GM18507 (cell line): ENCODE data around the gene MEST.

Experiments
- DNase-seq: peaks from one replicate; pipeline ENCODE4 v3.0.0; 2011; ENCODE audit warnings: low read depth; ENCODE audit not compliant: insufficient read length; ENCODE audit errors: extremely low spot score
- FAIRE-seq: peaks from 2 replicates; lab custom pipeline; 2011; peaks lifted over from hg19 to GRCh38; lab: Jason Lieb, UNC

The MEST gene

DNA sequence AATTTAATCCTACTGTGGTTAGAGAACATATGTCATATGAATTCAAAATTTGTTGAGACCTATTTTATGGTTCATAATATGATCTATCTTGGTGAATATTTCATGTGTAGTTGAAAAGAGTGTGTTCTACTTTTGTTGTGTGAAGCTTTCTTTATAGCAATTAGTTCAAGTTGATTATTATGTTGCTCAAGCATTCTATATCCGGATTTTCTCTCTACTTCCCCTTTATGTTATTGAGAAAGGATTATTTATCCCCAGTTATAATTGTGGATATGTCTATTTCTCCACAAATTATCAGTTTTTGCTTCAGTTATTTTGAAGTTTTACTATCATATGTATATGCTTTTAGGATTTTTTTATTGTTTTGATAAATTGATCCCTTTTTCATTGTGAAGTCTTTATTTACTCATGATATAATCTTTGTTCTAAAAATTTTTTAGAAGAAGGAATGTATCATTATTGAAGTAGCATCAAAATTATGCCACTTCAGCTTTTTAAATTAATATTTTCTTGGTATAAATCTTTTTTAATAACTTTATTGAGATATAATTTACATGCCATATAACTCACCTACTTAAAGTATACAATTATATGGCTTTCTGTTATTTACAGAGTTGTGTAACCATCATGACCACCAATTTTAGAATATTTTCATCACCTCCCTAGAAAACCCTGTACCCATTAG, 12.0 kb upstream of the MEST start:
- no peak for FAIRE-seq

DNA sequence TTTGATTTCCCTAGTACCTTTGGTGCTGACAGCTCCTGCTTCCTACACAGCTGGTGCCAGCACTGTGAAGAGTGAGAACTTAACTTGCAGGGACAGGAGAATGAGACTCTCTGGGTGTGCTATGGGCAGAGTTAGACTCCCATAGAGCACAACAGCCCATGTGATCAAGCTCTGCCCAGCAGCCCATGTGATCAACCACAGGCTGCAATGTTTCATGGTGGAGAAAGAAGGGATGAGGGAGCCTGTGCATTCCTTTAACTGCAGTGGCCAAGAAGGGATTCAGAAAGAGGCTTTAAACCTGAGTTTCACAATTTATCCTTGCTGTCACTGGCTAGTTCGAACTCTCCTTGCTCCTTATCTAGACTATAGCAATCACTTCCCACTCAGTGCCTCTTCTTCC, 10.0 kb upstream of the MEST start:
- FAIRE-seq (no peak), DNase-seq (no peak)

More for the DNA sequence above, 12.0 kb upstream of the MEST start:
- DNase-seq = no peak

DNA sequence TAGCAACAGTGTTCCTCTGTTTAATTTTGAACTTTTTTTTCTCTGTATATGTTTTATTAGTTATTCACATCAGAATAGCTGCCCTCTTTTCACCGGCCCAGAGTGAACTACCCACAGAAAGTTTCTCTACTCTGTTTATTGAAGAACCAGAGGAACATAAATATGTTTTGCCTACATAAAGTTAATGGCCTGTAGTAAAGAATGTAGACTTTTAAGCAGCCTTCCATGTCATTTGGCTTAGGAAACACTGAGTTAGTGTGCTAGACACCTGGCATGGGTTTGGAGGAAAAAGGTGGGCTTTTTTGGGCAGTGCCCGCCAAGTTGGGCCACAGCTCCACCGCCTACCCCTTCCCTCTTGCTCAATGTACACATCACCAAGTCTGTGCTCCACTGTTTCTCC, 8.9 kb upstream of the MEST start:
- no peak for FAIRE-seq
- no peak for DNase-seq

DNA sequence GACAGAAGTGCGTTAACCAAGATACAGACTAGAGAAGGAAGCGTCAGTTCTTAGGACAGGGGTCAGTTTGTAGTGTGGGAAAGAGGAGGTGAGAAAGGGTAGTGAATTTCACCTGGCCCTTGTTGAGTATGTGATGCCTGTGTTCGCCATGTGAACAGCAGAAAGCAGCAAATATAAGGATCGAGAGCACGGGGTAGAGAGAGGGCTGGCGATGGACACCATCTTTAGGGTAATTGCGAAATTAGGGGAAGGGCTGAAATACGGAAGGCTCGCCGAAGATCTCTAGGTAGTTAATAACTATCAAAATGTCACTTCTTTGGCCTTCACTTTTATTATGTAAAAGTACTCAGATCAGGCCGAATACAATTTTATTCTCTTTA, 6.2 kb upstream of the MEST start:
- no peak for DNase-seq
- FAIRE-seq = no peak

GRCh38 chr7:130486114-130486953, 5.6 kb upstream of the MEST start:
- peak; percentile 36 for FAIRE-seq

GRCh38 chr7:130486954-130487436, 4.9 kb upstream of the MEST start:
- no peak for DNase-seq
- FAIRE-seq = no peak

More at GRCh38 chr7:130486114-130486953, 5.6 kb upstream of the MEST start:
- DNase-seq = no peak

- DNase-seq = no peak
- FAIRE-seq = no peak
Measured at GRCh38 chr7:130488392-130489139, 3.3 kb upstream of the MEST start.

DNA sequence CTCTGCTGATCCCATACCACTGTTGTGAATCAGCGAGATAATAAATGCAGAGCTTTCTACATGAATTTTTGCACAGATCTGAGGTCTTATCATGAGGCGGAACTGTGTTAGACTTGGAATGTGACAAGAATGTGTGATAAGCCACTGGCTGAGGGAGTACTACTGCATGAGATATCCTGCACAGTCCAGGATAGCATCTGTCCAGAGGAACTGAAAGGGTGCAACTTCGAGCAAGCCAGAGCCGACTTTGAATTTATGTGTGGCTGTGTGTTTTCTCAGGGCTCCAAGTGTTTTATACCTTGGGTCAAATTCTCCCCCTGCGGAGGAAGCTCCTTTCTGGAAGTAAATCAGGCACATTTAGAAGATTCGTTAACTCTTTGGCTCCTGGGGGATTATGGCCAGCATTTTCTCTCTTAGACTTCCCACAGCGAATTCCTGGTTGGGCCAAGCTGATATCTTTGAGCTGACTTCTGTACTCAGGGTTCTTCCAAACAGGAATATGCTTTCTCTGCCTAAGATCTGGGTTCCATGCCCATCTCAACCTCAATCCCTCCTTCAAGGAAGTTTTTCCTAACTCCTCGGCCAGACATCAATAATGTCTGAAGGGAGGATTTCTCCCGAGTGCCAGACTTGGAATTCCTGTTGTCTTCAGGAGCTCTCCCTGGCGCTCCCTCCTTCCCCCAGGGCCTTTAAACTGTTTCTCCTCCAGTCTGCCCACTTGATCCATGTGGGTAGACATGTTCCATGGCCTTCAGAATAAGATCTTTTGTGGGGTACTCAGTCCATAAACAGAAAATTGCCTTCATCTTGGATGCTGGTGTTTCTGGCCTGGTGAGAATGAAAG, 2.5 kb upstream of the MEST start:
- FAIRE-seq (no peak), DNase-seq (no peak)

DNA sequence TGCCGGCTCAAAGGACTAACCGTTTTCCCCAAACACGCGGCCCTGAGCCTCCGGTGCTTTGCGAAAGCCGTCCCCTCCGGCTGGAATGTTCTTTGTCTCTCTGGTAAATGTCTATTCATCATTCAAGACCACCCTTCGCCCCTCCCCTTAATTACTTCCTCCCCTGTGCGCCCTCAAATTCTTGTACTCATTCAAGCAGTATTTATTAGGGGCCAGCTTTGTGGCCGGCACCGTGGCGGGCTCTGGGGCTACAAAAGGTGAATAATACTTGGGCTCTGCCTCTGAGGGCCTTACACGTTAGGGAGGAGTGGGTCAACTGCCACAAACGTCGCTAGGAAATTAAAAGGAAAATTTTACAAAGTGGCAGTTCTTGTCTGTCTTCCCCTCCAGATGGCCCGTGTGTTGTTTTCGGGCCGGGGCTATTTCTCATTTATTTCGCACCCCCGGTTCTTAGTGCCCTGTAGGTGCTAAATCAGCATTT, 1.5 kb upstream of the MEST start:
- FAIRE-seq (no peak), DNase-seq (no peak)

- DNase-seq (no peak), FAIRE-seq (no peak)
Measured at GRCh38 chr7:130490888-130491804, 739 bp upstream of the MEST start.

- DNase-seq (no peak), FAIRE-seq (no peak)
Measured at GRCh38 chr7:130492523-130493274, 814 bp downstream of the MEST start.

DNA sequence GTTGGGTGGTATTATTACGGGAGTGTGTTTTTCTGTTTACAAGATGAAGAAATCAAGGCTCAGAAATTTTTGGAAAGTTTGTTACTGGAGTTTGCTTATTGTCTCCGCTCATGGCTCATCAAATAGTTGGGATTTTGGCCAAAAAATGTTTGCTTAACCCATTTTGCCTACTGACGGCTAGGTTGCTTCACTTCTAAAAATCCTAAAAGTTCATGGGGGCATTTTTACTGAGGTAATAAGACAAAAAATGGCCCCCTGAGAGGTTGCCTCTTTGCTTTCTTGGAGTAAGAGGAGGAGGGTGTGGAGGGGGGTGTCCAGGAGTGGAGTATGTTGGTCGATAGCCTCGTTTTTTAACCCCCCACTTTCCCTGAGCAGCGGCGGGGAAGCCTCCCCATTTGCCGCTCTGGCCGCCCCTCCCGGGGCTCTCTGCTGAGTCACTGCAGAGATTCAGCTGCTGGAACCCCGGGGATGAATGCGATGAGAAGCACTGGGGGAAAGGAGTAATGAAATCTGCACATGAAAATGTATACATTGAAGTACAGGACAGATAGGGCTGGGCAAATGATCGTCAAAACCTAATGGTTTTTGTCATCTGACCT, 1.5 kb downstream of the MEST start:
- FAIRE-seq (no peak), DNase-seq (no peak)

- FAIRE-seq (no peak), DNase-seq (no peak)
Measured at GRCh38 chr7:130494431-130494858, 2.6 kb downstream of the MEST start.

DNA sequence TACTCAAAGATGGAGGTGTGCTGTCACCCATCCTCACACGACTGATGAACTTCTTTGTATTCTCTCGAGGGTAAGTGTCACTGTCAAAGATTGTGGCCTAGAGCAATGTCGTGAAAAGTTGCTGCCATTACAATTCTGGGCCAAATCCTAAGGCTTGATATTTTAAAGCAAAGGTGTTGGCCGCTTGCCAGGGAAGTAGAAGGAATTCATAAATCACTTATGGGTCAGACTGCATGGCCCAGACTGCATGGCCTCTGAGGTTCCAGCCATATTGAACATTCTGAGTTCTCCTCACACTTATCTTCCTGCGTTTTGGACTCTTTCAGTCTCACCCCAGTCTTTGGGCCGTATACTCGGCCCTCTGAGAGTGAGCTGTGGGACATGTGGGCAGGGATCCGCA, 8.6 kb downstream of the MEST start:
- no peak for DNase-seq
- FAIRE-seq = no peak

GRCh38 chr7:130500910-130501309, 9.0 kb downstream of the MEST start:
- no peak for DNase-seq
- FAIRE-seq = no peak

- FAIRE-seq (no peak), DNase-seq (no peak)
Measured at GRCh38 chr7:130505753-130506152, 13.9 kb downstream of the MEST start.

- FAIRE-seq = no peak
Measured at GRCh38 chr7:130506358-130506757, 14.5 kb downstream of the MEST start.

More at GRCh38 chr7:130506358-130506757, 14.5 kb downstream of the MEST start:
- DNase-seq = no peak
